Liver (tissue), 9 donors: ENCODE results near the gene STUM. TPM values are rescaled to one million over a fixed set of nuclear protein-coding genes. Genes with fewer than 3 reads are reported as not detected.

ENCODE experiments used
- DNase-seq: peaks from one replicate; pipeline ENCODE4 v3.0.0-alpha.2; 2017; ENCODE audit warnings: low spot score
- H3K27ac ChIP-seq, 2 donors: one replicate each; pipeline ENCODE4 v1.7.0; 2013; ENCODE audit warnings: inconsistent platforms in 2 of 2, low read length in 2 of 2, control low read depth in 1 of 2, low read depth in 1 of 2, mild to moderate bottlenecking in 1 of 2
- H3K27me3 ChIP-seq, 4 donors: one replicate each; pipeline versions ENCODE4 v1.6.1 to v1.7.0; 2013; ENCODE audit warnings: low read length in 3 of 4, inconsistent platforms in 1 of 4, mild to moderate bottlenecking in 1 of 4, moderate library complexity in 1 of 4; ENCODE audit not compliant: control insufficient read depth in 4 of 4, insufficient read depth in 4 of 4
- H3K36me3 ChIP-seq, 4 donors: one replicate each; pipeline versions ENCODE4 v1.6.1 to v1.7.0; 2013; ENCODE audit warnings: low read length in 3 of 4, mild to moderate bottlenecking in 3 of 4, low read depth in 1 of 4, moderate library complexity in 1 of 4; ENCODE audit not compliant: control insufficient read depth in 4 of 4, insufficient read depth in 3 of 4
- H3K4me1 ChIP-seq, 4 donors: one replicate each; pipeline versions ENCODE4 v1.6.1 to v1.7.0; 2013; ENCODE audit warnings: low read length in 3 of 4, mild to moderate bottlenecking in 3 of 4, moderate library complexity in 1 of 4; ENCODE audit not compliant: control insufficient read depth in 4 of 4, insufficient read depth in 4 of 4
- H3K4me3 ChIP-seq, 3 donors: one replicate each; pipeline versions ENCODE4 v1.6.1 to v1.7.0; 2013; ENCODE audit warnings: low read length in 3 of 3, control low read depth in 1 of 3, low read depth in 1 of 3, mild to moderate bottlenecking in 1 of 3
- H3K9ac ChIP-seq, 2 donors: one replicate each; pipeline ENCODE4 v1.7.0; 2013; ENCODE audit warnings: low read length in 2 of 2, mild to moderate bottlenecking in 2 of 2, moderate library complexity in 2 of 2, control low read depth in 1 of 2, low read depth in 1 of 2
- H3K9me3 ChIP-seq, 4 donors: one replicate each; pipeline versions ENCODE4 v1.6.1 to v1.7.0; 2013; ENCODE audit warnings: low read length in 3 of 4; ENCODE audit not compliant: control insufficient read depth in 4 of 4
- FOXA2 ChIP-seq: IDR thresholded peaks from 2 replicates; pipeline ENCODE4 v1.6.1; 2016; ENCODE audit warnings: antibody characterized with exemption
- GABPA ChIP-seq, 2 donors: IDR thresholded peaks in 1 of 2; conservative IDR thresholded peaks in 1 of 2; 2 replicates each; pipeline ENCODE4 v1.6.1; 2016; ENCODE audit warnings: antibody characterized with exemption in 2 of 2, mild to moderate bottlenecking in 1 of 2, moderate library complexity in 1 of 2
- HNF4A ChIP-seq, 2 donors: conservative IDR thresholded peaks; 2 replicates each; pipeline ENCODE4 v1.6.1; 2016; ENCODE audit warnings: antibody characterized with exemption in 2 of 2, mild to moderate bottlenecking in 2 of 2
- NR2F2 ChIP-seq: IDR thresholded peaks from 2 replicates; pipeline ENCODE4 v1.6.1; 2016; ENCODE audit warnings: antibody characterized with exemption
- RAD21 ChIP-seq, 2 donors: IDR thresholded peaks; 2 replicates each; pipeline ENCODE4 v1.6.1; 2016; ENCODE audit warnings: antibody characterized with exemption in 2 of 2, mild to moderate bottlenecking in 2 of 2
- RXRA ChIP-seq, 2 donors: IDR thresholded peaks; 2 replicates each; pipeline ENCODE4 v1.6.1; 2017 to 2018; ENCODE audit warnings: antibody characterized with exemption in 2 of 2, mild to moderate bottlenecking in 1 of 2
- SP1 ChIP-seq: IDR thresholded peaks from 2 replicates; pipeline ENCODE4 v1.6.1; 2018; ENCODE audit warnings: antibody characterized with exemption, mild to moderate bottlenecking
- TAF1 ChIP-seq: conservative IDR thresholded peaks from 2 replicates; pipeline ENCODE4 v1.6.1; 2016; ENCODE audit warnings: antibody characterized with exemption, mild to moderate bottlenecking
- YY1 ChIP-seq: IDR thresholded peaks from 2 replicates; pipeline ENCODE4 v1.6.1; 2016; ENCODE audit warnings: antibody characterized with exemption, mild to moderate bottlenecking
- WGBS: extraction: QIAGEN DNeasy Blood & Tissue Kit; methylation state at CpG from one replicate; pipeline ENCODE4 v1.1.7; 2013; 5-methylcytosine and 5-hydroxymethylcytosine counted together
- polyA plus RNA-seq, 2 donors: library from polyadenylated mRNA; stranded (reverse) in 1 of 2; unstranded in 1 of 2; fragments of 200-250 nt in 1 of 2; fragments of >200 nt in 1 of 2; fragmentation: Nextera tagmentation in 1 of 2; extraction: Ambion mirVana in 1 of 2; gene quantifications; one replicate each; pipeline versions ENCODE4 v1.2.1 to v1.2.3, GENCODE V29; 2013 to 2015
- total RNA-seq, 2 donors: library from RNA; depleted of rRNA; stranded (reverse); fragments of >200 nt; gene quantifications; one replicate each; pipeline ENCODE4 v1.2.3, GENCODE V29; 2014
- TF ChIP-seq, protein P1 (sequence below): IDR thresholded peaks from 2 replicates; pipeline ENCODE4 v1.6.1; 2016; ENCODE audit warnings: antibody characterized with exemption
- TF ChIP-seq, protein P2 (sequence below): IDR thresholded peaks from 2 replicates; pipeline ENCODE4 v1.6.1; 2016; ENCODE audit warnings: antibody characterized with exemption
- TF ChIP-seq, protein P3 (sequence below): fragments of 150-350 bp; IDR thresholded peaks from 2 replicates; pipeline ENCODE4 v1.5.1; 2017; ENCODE audit warnings: improper control_type of control experiment, low read depth, low read length; ENCODE audit not compliant: missing input control
- TF ChIP-seq, protein P4 (sequence below): IDR thresholded peaks from 2 replicates; pipeline ENCODE4 v1.6.1; 2016; ENCODE audit warnings: antibody characterized with exemption
- donor health status: healthy.
- donor health status: healthy.
- donor health status: healthy.
- donor health status: healthy.
- donor health status: healthy.

Gene STUM
- total and polyA plus RNA-seq, 4 donors, result 0.03 to 0.14 (median 0.07) TPM

DNA sequence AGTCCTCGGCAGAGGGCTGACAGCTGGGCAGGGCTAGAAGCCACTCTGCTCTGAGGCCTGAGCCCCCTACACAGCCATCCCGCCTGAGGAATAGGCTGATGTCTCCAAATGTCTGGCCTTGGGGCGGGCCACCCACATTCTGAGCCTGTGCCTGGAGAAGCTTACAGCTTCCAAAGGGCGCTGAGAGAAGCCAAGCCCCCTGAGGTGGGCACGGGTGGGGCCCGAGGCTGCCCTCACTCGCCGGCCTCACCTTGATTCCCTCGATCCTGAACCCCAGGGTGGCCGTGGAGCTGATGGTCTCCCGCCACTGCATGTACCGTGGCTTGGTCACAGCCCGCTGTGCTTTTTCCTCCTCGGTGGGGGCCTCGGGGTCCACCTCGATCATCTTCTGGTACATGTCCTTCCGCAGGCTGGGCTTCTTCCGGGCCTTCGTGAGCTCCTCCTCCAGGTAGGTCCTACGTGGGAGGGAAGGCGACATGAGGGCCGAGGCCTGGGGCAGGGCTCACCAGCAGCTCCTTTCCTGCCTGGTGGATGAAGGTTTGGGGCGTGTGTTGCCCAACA is 93.2 kb downstream of the STUM start:
- no peaks in the 10 kb centered on the region for H3K36me3 ChIP-seq
- TF ChIP-seq, protein P1, sequence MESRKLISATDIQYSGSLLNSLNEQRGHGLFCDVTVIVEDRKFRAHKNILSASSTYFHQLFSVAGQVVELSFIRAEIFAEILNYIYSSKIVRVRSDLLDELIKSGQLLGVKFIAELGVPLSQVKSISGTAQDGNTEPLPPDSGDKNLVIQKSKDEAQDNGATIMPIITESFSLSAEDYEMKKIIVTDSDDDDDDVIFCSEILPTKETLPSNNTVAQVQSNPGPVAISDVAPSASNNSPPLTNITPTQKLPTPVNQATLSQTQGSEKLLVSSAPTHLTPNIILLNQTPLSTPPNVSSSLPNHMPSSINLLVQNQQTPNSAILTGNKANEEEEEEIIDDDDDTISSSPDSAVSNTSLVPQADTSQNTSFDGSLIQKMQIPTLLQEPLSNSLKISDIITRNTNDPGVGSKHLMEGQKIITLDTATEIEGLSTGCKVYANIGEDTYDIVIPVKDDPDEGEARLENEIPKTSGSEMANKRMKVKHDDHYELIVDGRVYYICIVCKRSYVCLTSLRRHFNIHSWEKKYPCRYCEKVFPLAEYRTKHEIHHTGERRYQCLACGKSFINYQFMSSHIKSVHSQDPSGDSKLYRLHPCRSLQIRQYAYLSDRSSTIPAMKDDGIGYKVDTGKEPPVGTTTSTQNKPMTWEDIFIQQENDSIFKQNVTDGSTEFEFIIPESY, result no peak
- TF ChIP-seq RXRA (IDR thresholded peaks at IDR 0.05), result no peak
- no peak overlapping the region for H3K4me3 ChIP-seq
- H3K9ac ChIP-seq, result no peak overlapping the region
- no peak for DNase-seq
- 94% methylated on average over 23 of the region's 23 CpGs for WGBS
- no peaks in the 10 kb centered on the region for H3K27me3 ChIP-seq
- peaks cover 0 to 3% (median 0%) of the 10 kb centered on the region in 4 donors for H3K4me1 ChIP-seq
- H3K9me3 ChIP-seq, result no peaks in the 10 kb centered on the region
- no peak overlapping the region for H3K27ac ChIP-seq

DNA sequence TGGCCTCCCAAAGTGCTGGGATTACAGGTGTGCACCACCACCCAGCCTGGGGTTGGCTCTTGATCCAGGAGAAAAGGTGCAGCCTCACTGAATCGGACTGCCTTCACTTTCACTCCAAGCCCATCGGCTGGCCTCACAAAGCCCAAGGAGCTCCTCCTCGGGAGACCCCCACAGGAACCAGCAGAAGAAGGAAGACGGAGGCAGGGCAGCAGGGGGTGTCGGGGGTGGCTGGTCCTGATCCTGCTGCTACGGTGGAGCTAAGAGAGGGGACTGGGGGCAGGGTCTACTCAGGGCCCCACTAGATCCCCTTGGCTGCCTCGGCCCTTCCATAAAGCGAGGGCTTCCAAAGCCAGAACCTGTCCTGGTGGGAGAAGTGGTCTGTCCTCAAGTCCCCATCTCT is 93.9 kb downstream of the STUM start:
- Histone ChIP-seq H3K4me1 (peaks cover 0 to 3% (median 0%) of the 10 kb centered on the region in 4 donors), H3K27ac (no peak overlapping the region), H3K9me3 (no peaks in the 10 kb centered on the region), H3K9ac (no peak overlapping the region), H3K27me3 (no peaks in the 10 kb centered on the region), H3K4me3 (no peak overlapping the region), H3K36me3 (peaks cover 0 to 3% (median 0%) of the 10 kb centered on the region in 4 donors)
- no peak for DNase-seq
- TF ChIP-seq YY1 (no peak), RAD21 (IDR thresholded peaks at IDR 0.05) (no peak), NR2F2 (no peak), RXRA (IDR thresholded peaks at IDR 0.05) (no peak), GABPA (IDR thresholded peaks at IDR 0.05 in 1 of 2, conservative IDR thresholded peaks at IDR 0.05 in 1 of 2) (no peak), FOXA2 (no peak), SP1 (no peak), HNF4A (conservative IDR thresholded peaks at IDR 0.05) (no peak), TAF1 (no peak)
- TF ChIP-seq, protein P2, sequence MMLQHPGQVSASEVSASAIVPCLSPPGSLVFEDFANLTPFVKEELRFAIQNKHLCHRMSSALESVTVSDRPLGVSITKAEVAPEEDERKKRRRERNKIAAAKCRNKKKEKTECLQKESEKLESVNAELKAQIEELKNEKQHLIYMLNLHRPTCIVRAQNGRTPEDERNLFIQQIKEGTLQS, result no peak
- TF ChIP-seq, protein P1, result no peak
- TF ChIP-seq, protein P3, sequence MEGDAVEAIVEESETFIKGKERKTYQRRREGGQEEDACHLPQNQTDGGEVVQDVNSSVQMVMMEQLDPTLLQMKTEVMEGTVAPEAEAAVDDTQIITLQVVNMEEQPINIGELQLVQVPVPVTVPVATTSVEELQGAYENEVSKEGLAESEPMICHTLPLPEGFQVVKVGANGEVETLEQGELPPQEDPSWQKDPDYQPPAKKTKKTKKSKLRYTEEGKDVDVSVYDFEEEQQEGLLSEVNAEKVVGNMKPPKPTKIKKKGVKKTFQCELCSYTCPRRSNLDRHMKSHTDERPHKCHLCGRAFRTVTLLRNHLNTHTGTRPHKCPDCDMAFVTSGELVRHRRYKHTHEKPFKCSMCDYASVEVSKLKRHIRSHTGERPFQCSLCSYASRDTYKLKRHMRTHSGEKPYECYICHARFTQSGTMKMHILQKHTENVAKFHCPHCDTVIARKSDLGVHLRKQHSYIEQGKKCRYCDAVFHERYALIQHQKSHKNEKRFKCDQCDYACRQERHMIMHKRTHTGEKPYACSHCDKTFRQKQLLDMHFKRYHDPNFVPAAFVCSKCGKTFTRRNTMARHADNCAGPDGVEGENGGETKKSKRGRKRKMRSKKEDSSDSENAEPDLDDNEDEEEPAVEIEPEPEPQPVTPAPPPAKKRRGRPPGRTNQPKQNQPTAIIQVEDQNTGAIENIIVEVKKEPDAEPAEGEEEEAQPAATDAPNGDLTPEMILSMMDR, result no peak
- TF ChIP-seq, protein P4, sequence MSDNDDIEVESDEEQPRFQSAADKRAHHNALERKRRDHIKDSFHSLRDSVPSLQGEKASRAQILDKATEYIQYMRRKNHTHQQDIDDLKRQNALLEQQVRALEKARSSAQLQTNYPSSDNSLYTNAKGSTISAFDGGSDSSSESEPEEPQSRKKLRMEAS, result no peak
- WGBS, result 95% methylated on average over 8 of the region's 8 CpGs
